Stomach (tissue), 4 donors: ENCODE measurements around the gene ITPKC.

Source experiments
- EP300 ChIP-seq: sonication (generic); formaldehyde crosslinking; IDR thresholded peaks from one replicate; pipeline ENCODE4 v1.6.1; 2017; ENCODE audit warnings: antibody characterized with exemption
- POLR2A ChIP-seq, 4 donors: fragments of 450-650 bp; IDR thresholded peaks; one replicate each; pipeline ENCODE4 v1.6.1; 2016; ENCODE audit warnings: antibody characterized with exemption in 4 of 4, control low read depth in 2 of 4, mild to moderate bottlenecking in 1 of 4, moderate library complexity in 1 of 4
- POLR2AphosphoS5 ChIP-seq, 3 donors: sonication (generic); formaldehyde crosslinking; IDR thresholded peaks; one replicate each; pipeline ENCODE4 v1.6.1; 2016; ENCODE audit warnings: antibody characterized with exemption in 3 of 3
- TF ChIP-seq, protein P1 (sequence below), 7 experiments: fragments of 450-650 bp in 4 of 7; fragments of 200-600 bp in 3 of 7; sonication (generic) in 3 of 7; IDR thresholded peaks; one replicate each; pipeline ENCODE4 v1.5.1; 2016 to 2019; ENCODE audit warnings: antibody characterized with exemption in 7 of 7, control low read depth in 2 of 7, mild to moderate bottlenecking in 1 of 7

- TF ChIP-seq, protein P1, sequence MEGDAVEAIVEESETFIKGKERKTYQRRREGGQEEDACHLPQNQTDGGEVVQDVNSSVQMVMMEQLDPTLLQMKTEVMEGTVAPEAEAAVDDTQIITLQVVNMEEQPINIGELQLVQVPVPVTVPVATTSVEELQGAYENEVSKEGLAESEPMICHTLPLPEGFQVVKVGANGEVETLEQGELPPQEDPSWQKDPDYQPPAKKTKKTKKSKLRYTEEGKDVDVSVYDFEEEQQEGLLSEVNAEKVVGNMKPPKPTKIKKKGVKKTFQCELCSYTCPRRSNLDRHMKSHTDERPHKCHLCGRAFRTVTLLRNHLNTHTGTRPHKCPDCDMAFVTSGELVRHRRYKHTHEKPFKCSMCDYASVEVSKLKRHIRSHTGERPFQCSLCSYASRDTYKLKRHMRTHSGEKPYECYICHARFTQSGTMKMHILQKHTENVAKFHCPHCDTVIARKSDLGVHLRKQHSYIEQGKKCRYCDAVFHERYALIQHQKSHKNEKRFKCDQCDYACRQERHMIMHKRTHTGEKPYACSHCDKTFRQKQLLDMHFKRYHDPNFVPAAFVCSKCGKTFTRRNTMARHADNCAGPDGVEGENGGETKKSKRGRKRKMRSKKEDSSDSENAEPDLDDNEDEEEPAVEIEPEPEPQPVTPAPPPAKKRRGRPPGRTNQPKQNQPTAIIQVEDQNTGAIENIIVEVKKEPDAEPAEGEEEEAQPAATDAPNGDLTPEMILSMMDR (IDR thresholded peaks at IDR 0.05) = no peak
- TF ChIP-seq EP300 (no peak), POLR2A (IDR thresholded peaks at IDR 0.05) (no peak), POLR2AphosphoS5 (IDR thresholded peaks at IDR 0.05) (no peak)
Observed at GRCh38 chr19:40721140-40721486, 4.2 kb downstream of the ITPKC start.
